ENCODE measurements around the gene CNTNAP2. TPM values are rescaled to one million over a fixed set of nuclear protein-coding genes. Genes with fewer than 3 reads are reported as not detected.

CNTNAP2 gene
- total and polyA plus RNA-seq, 12 donors: 0.07 to 0.77 (median 0.24) TPM

- 76 to 79% methylated on average over 2 of the region's 2 CpGs for WGBS, 2 donors
- DNase-seq (no peak), ATAC-seq (no peak)
- H3K27ac ChIP-seq: no peak overlapping the region
- no peak for TF ChIP-seq CTCF (IDR thresholded peaks at IDR 0.05)
- H3K36me3 ChIP-seq: no peaks in the 10 kb centered on the region
- intact Hi-C loops (cut with DNase I): no loop called here
- H3K4me3 ChIP-seq: no peak overlapping the region
- H3K9me3 ChIP-seq: peaks cover 0 to 10% (median 7%) of the 10 kb centered on the region in 11 donors
- no peaks in the 10 kb centered on the region for H3K27me3 ChIP-seq
- H3K4me1 ChIP-seq: no peaks in the 10 kb centered on the region
Measured at GRCh38 chr7:146831875-146832274, 715.3 kb downstream of the CNTNAP2 start.

DNA sequence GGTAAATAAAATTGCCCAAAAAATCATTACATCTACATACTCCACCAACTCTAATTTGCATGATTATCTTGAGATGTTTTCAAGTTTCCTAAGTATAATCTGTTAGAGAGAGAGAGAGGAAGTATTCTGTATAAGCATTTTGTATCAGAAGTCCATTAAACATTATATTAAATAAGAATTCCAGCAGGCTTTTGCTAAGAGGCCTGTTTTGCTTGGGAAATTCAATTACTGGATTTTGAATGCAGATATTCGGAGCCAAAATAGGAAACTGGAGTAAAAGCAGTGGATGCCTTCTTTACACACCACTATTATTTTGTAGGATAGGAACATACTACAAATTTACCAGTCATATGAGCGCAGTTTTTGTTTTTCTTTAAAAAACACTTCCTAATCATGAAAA, 727.8 kb downstream of the CNTNAP2 start:
- Histone ChIP-seq H3K27me3 (no peaks in the 10 kb centered on the region), H3K4me1 (no peaks in the 10 kb centered on the region), H3K4me3 (no peak overlapping the region), H3K27ac (no peak overlapping the region), H3K36me3 (no peaks in the 10 kb centered on the region), H3K9me3 (peaks cover 0 to 7% (median 0%) of the 10 kb centered on the region in 11 donors)
- DNase-seq (no peak), ATAC-seq (no peak)
- TF ChIP-seq CTCF (IDR thresholded peaks at IDR 0.05): no peak
- intact Hi-C loops (cut with DNase I): no loop called here
- WGBS, 2 donors: 84 to 85% methylated on average over 2 of the region's 2 CpGs

DNA sequence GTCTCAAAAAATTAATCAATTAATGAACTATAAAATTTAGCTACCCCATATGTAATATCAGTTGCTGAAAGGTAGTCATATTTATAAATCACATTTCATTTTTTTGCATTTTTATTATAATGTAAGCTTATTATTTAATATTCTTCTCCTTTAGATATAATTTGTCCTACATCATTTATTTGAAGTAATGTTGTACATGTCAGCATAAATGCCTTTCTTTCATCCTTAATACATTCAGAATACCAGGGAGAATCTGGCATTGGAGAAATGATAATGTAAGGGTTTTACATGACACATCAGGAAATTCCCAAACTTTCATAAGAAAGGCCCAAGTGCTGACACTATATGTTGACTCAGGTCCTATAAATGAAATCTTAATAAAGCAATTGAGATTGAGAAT, 742.1 kb downstream of the CNTNAP2 start:
- Histone ChIP-seq H3K36me3 (no peaks in the 10 kb centered on the region), H3K27ac (no peak overlapping the region), H3K4me1 (no peaks in the 10 kb centered on the region), H3K4me3 (no peak overlapping the region), H3K9me3 (no peaks in the 10 kb centered on the region), H3K27me3 (no peaks in the 10 kb centered on the region)
- no peak for TF ChIP-seq CTCF (IDR thresholded peaks at IDR 0.05)
- intact Hi-C loops (cut with DNase I): no loop called here
- DNase-seq (no peak), ATAC-seq (no peak)

DNA sequence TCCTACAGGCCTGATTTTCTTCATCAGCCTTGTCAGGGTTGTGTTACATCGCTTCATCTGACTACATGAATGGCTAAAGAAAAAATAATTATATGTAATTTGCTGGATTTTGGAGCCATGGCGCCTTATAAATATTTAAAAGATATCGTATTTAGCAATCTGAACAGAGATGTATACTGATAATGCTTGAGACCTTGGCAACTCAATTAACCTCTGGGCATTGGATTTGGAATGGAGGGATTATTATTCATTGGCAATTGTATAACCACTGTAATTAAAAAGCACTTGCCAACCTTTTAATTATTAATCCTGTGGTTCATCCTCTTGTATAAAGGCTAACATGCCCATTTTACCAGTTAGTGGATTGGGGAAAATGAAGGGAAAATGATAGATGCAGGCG, 745.1 kb downstream of the CNTNAP2 start:
- Histone ChIP-seq H3K36me3 (no peaks in the 10 kb centered on the region), H3K27ac (no peak overlapping the region), H3K9me3 (no peaks in the 10 kb centered on the region), H3K4me1 (no peaks in the 10 kb centered on the region), H3K4me3 (no peak overlapping the region), H3K27me3 (no peaks in the 10 kb centered on the region)
- WGBS, 2 donors: 91 to 93% methylated on average over 4 of the region's 4 CpGs
- DNase-seq (no peak), ATAC-seq (no peak)
- TF ChIP-seq CTCF (IDR thresholded peaks at IDR 0.05): no peak
- intact Hi-C loops (cut with DNase I): loop anchor here in 1 of 10 donors (10.0 kb wide), 1 partner anchor 57 kb away; no protein-coding TSS in a partner anchor

Data from heart right ventricle (tissue), 16 donors.